Measurements from ENCODE around the gene FGD6. TPM values are rescaled to one million over a fixed set of nuclear protein-coding genes. Genes with fewer than 3 reads are reported as not detected.

Gene FGD6
- total RNA-seq, 1 donor: 0.27 TPM

DNA sequence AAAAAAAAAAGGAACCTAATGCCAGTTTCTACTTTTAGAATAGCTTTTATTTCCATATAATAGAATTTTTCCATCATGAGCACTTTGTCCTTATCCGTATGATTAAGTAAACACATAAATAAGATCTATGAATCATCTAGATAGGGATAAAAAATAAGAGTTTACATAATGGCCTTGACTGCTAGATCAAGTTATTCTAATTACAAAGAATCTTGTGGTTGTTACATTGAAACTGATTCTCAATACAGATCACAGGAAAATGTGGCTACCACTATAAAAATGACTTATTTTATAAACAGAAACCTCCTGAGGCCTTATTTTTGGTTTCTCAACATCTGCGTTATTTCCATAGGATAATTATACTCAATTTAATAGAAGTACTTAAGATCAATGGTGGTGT, 179.4 kb downstream of the FGD6 start:
- DNase-seq (ENCODE audit: low read depth in 2 of 3, low spot score in 2 of 3): no peak

GRCh38 chr12:95034750-95035149, 182.5 kb downstream of the FGD6 start:
- DNase-seq (ENCODE audit: low read depth in 2 of 3, low spot score in 2 of 3): no peak

Other genes with a start within 250 kb of the FGD6 start
- gene NDUFA12, start 213.8 kb downstream of the FGD6 start, total RNA-seq: 40.9 TPM
- gene NR2C1, start 143.8 kb downstream of the FGD6 start, total RNA-seq: 16.7 TPM
- gene VEZT, start 340 bp upstream of the FGD6 start, total RNA-seq: 44.4 TPM